Stimulated activated CD4-positive, alpha-beta T cell treated with anti-CD3 and anti-CD28 coated beads, Interleukin-4, amount 100 ng/mL, for 4 hours (primary cell): ENCODE data around the gene PRR35.
A peak's percentile ranks its signal among the peaks of the same experiment; 100 is the strongest.

Experiments
- DNase-seq, 2 experiments: peaks; one replicate each; pipeline ENCODE4 v3.0.0-alpha.2; 2020

Gene PRR35

GRCh38 chr16:528111-529011, 31.8 kb upstream of the PRR35 start:
- peak; percentile 37 to 55 for DNase-seq

GRCh38 chr16:529012-529575, 31.1 kb upstream of the PRR35 start:
- DNase-seq = no peak

- DNase-seq = no peak
Observed at GRCh38 chr16:530111-530817, 29.9 kb upstream of the PRR35 start.

GRCh38 chr16:531494-532125, 28.6 kb upstream of the PRR35 start:
- DNase-seq = no peak

- no peak for DNase-seq
Observed at GRCh38 chr16:533391-534123, 26.6 kb upstream of the PRR35 start.

GRCh38 chr16:534135-534534, 26.1 kb upstream of the PRR35 start:
- DNase-seq = no peak

GRCh38 chr16:534856-535445, 25.2 kb upstream of the PRR35 start:
- DNase-seq = no peak

GRCh38 chr16:535446-536405, 24.5 kb upstream of the PRR35 start:
- no peak for DNase-seq

GRCh38 chr16:536746-537145, 23.4 kb upstream of the PRR35 start:
- no peak for DNase-seq

GRCh38 chr16:537415-538335, 22.5 kb upstream of the PRR35 start:
- peak in 1 of 2 experiments; percentile 34 for DNase-seq

GRCh38 chr16:539901-540530, 20.2 kb upstream of the PRR35 start:
- no peak for DNase-seq

GRCh38 chr16:540645-541340, 19.4 kb upstream of the PRR35 start:
- no peak for DNase-seq

- DNase-seq = no peak
Observed at GRCh38 chr16:543301-544164, 16.7 kb upstream of the PRR35 start.

GRCh38 chr16:544517-544916, 15.7 kb upstream of the PRR35 start:
- DNase-seq = no peak

GRCh38 chr16:546909-547770, 13.1 kb upstream of the PRR35 start:
- DNase-seq = peak; percentile 53 to 54

GRCh38 chr16:548586-548985, 11.6 kb upstream of the PRR35 start:
- no peak for DNase-seq
